ENCODE results near the gene FKBP4.

GRCh38 chr12:2805143-2805520 lies 10.4 kb downstream of the FKBP4 start:
- TF ChIP-seq CTCF (IDR thresholded peaks at IDR 0.05; ENCODE audit: low read length) (no peak), EZH2phosphoT487 (IDR thresholded peaks at IDR 0.05; ENCODE audit: low read length) (no peak), EZH2 (optimal IDR thresholded peaks at IDR 0.05; ENCODE audit: low read depth, low read length) (no peak)
